Inferior parietal cortex (tissue), 1 donor: ENCODE data around the gene NCR2.
"Not testable (repeated sequence)": the region's sequence is repeated elsewhere in the genome, so short reads cannot be mapped to it uniquely, and the experiment has no call there.

ENCODE experiments used
- DNase-seq: peaks from one replicate; pipeline ENCODE4 v3.0.0-alpha.2; 2016; ENCODE audit errors: extremely low spot score

The NCR2 gene

GRCh38 chr6:41335296-41335695 lies at the start of gene NCR2:
TSS of gene NCR2 (plus strand) at chr6:41335608. CDS start at chr6:41335877, 269 bp downstream.
- DNase-seq: no peak

- no peak for DNase-seq
Measured at GRCh38 chr6:41286544-41287346, 48.7 kb upstream of the NCR2 start, which contains the start of gene TREM1. TSS of gene TREM1 (minus strand) at chr6:41286682. CDS start at chr6:41286655, 27 bp downstream.

DNA sequence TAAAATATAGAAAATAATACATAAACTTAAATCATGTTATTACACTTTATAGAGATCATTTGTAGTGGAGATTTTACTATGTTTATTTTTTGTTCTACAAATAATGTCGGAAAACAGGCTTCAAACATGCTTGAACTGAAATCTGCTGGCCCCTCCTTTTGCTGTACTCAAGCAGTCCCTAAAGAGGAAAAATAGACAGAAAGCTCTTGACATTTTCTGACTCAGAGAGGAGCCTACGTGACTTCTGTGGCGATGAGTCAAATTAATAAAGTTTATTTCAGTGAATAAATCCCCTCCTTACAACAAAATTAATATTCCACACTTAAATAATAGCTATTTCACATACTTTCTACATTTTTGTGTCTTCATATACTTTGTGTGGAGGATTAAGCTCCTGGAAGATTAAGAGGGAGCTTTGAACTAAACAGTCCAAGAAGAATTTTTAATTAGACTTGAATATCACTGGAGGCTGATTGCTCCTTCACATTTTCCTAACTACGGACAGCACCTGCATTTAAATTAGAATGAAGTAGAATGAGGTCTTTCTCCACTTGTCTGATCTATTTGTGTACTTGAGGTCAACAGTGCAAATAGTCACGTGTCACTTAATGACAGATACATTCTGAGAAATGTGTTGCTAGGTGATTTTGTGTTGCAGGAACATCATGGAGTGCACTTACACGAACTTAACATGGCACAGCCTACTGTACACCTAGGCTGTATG lies 47.2 kb upstream of the NCR2 start:
- no peak for DNase-seq

GRCh38 chr6:41288754-41289129 lies 46.7 kb upstream of the NCR2 start:
- no peak for DNase-seq

DNA sequence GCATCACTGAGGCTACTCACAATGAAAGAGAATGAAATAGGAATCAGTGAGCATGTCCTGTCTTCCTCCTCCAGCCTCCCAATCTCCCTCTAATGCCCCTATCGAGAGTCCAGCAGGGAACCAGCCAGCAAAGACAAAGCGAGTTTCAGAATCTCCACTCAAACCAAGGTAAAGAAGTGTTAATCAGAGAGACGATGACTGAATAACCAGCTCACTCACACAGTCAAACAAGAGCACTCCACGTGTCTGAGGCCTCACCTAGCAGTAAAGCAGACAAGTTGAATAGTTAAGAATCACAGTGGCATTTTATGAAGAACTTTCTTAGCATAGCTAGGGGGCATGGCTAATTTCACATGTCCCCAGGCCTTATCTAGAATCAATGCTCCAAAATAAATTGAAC lies 45.6 kb upstream of the NCR2 start:
- no peak for DNase-seq

DNA sequence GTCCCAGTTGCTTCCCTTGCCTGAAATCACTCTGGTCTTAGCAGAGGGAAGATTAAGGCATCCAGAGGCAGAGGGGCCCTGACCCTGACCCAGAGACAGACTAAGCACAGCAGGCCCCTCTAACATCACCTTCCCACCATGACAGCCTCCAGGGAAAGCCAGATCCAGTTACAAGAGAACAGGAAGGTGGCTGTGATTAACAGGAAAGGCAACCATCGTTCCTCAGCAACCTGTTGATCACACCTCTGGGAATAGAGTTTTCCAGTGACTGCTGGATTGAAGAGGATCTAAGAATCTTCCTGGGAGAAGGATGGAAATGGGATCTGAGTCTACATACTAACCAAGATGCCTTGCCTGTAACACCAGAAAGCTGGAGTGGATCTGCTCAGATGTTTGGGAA lies 43.7 kb upstream of the NCR2 start:
- no peak for DNase-seq

DNA sequence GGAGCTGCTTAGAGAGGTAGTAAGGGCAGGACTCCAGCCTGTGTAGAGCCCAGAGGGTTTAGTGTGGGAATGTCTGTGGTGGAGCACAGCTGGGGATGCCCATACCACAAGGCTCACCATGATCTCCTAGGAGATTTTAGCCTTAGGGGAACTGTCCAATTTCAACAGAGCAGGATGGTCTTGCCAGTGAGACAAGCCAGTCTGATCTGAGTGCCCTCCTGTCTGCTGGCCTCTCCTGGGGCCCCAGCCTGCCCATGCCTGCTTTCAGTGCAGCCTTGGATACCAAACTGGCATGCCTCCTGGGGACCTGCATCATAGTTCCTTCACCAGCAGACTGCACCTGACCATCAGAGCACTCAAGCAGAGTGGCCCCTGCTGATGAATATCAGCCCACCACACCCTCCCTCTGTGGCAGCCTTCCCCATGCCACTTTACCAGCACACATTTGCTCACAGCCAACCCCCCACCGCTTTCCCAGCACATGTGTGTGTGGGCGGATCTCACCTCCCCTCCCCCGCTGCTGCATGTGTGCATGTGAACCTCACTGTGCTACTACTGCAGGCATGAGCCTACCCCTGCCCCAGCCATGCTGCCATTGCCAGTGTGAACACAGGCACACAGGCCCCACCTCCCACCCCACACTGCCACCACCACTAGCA lies 41.1 kb upstream of the NCR2 start:
- no peak for DNase-seq

GRCh38 chr6:41297248-41297647 lies 38.2 kb upstream of the NCR2 start:
- not testable (repeated sequence) for DNase-seq

GRCh38 chr6:41298785-41299502 lies 36.5 kb upstream of the NCR2 start:
- no peak for DNase-seq

DNA sequence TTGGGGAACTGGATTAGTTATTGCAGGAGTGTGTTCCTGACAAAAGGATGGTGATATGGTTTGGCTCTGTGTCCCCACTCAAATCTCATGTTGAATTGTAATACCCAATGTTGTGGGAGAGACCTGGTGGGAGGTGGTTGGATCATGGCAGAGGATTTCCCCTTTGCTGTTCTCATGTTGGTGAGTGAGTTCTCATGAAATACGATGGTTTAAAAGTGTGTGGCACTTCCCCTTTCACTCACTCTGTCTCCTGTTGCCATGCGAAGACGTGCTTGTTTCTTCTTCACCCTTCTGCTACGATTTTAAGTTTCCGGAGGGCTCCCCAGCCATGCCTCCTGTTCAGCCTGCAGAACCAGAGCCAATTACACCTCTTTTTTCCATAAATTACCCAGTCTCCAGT lies 32.8 kb upstream of the NCR2 start:
- no peak for DNase-seq

DNA sequence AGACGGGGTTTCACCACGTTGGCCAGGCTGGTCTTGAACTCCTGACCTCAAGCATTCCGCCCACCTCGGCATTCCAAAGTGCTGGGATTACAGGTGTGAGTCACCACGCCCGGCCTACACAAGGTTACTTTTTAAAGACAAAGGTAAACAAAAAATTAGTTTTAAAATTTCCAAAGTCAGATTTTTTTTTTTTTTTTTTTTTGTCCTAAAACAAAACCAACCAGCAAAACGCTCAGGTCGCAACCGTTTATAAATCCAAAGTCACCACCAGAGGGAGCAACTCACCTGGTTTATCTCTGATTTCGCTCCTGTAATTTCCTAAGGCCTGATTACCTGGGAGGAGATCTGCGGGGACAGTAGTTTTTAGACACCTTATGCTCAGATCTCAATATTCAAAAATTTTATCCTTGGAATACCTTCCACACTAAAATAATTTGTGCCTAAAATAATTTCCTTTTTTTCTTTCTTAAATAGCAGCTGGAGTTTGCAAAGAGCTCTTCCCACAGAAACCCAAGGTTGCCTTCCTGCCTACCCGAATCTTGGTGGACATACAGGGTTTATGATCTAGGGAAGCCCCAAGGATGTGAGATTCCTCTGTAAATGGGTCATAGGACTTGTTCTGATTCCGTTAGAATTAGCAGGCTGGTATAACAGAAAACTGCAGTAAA lies 29.1 kb upstream of the NCR2 start:
- DNase-seq: peak; percentile 61

- no peak for DNase-seq
Measured at GRCh38 chr6:41315203-41315602, 20.2 kb upstream of the NCR2 start.

- no peak for DNase-seq
Measured at GRCh38 chr6:41315943-41316620, 19.3 kb upstream of the NCR2 start.

DNA sequence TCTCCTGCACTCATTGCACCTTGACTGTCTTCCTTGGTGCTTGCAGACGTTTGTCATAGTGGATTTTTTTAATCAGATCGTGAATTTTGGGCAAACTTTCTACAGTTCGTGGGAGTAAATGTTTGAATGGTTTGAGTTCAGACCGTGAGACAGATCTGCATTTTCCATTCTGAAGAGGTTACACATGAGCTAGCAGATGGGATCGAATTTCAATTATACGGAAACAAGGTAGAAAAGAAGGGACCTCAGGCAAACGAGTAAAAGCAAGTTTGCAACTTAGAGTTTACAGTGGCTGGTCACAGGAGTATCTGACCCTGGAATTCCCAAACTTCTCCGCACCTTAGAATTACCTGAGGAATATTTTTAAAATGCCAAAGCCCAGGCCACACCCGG lies 17.2 kb upstream of the NCR2 start:
- no peak for DNase-seq

DNA sequence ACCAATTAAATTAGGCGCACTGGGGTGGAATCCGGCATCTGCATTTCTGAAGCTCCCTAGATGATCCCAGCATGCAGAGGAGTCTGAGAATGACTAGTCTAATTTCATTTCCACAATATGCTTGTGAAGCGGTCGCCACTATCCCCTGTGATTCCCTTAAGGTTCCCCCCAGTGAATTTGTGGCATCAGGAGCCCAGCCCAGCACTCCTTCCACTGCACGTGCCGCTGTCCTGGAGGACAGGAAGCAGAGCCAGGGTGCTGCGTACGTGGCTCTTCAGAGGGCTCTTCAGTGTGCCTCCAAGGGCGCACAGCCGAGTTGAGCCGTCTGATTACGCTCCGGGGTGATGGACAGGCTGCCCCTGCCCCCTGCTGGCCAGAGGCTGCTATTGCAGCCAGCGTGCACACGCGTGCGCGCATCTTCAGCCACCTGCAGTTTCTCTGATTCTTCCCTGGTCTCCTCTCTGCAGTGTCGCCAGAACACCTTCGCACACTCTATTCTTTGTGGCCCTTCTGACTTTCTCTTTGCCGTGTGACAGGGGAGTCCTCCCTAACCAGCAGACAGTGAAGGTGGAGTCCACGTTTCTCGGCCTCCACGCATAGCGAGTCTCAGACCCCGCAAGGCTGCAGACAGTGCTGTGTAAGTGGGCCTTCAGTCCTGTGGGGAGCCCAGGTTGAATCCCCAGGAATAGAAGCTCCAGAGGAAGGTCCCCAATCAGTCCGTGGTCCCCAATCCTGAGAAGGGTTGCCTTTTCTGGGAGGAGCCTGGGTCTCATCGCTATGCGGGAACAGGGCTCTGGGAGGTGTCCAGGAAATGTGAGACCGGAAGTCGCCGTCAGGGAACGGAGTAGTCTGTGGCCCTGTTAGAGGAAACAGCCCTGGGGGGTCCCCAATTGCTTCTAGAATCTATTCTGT lies 16.5 kb upstream of the NCR2 start:
- DNase-seq: peak; percentile 76

DNA sequence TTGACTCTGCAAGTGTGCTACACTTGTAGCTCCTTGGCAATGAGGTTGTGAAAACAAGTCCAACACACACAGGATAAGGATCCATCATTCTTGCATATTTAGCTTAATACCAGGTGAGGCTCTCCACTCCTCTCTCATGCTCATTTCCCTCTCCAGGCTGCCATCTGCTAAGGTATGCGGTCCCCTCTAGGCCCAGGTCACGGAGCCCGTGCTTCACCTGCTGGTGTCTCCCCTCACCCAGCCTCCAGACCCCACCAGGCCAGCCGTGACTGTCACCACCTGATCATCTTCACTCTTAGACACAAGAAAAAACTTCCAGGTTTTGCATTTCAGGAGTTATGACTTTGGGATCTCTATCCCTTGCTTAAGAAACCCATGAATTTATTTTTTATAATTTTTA lies 14.2 kb upstream of the NCR2 start:
- DNase-seq: no peak

DNA sequence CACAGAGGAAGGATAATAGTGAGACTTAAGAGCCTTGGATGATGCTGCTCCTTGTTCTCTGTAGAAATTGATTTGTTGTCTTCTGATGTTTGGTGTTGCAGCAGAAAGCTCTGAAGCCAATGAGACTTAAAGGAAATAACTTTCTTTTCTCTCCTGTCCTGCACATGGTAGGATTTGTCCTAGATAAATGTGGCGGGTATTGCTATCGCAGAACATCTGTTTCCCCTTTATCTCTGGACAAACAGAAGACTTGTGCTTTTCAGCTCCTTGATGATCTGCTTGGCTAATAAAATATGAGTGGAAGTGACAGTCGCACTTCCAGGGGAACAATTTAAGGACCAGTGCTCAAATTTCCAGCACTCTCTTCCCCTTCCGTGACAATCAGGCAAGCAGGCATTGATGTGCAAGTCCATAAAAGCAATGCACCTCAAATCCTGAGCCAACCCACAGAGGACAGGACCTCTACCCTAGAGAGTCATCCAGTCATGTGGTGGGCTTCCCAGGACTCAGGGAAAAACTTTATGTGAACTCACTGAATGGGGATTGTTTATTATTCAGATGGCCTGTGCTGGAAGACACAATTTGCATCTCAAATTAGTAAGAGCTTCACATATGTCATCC lies 9.9 kb upstream of the NCR2 start:
- no peak for DNase-seq

DNA sequence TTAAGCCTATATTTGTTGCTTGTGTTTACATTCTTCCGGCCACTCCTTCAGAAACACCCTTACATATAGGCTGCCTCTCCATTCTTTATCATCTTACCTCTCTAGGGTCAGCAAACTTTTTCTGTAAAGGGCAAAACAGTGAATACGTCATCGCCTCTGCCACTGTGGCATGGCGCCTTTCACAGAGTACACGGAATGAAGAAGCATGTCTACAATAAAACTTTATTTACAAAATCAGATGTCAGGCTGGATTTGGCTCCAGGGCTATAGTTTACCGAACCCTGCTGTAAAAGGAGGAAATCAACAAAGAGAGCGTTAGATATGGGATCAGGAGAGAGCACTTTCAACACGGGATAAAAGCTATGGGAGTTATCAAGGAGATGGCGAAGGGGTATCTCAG lies 9.3 kb upstream of the NCR2 start:
- no peak for DNase-seq

DNA sequence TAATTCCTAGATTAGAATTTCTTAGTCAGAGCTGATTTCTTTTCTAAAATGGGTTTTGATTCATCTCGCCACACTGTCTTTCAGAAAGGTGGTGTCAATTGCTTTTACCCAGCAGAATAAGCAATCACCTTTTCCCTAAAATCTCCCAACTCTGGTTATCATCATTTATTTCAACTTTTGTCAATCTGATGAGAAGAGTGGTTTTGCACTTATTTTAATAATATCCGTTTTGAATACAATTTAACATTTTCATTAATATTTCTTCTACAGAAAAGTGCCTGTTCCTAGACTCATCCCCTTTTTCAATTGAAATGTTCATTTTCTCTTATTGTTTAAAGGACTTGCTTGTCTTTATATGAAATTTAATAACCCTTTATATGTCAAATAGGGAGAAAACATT lies 8.2 kb upstream of the NCR2 start:
- DNase-seq: no peak
